GM12801 (cell line): ENCODE measurements around the gene PPFIA3.

Experiments used
- TF ChIP-seq, protein P1 (sequence below): IDR thresholded peaks from one replicate; pipeline ENCODE4 v1.5.1; 2011; ENCODE audit warnings: control low read depth; ENCODE audit not compliant: insufficient read length; ENCODE audit errors: extremely low read depth

Gene PPFIA3

DNA sequence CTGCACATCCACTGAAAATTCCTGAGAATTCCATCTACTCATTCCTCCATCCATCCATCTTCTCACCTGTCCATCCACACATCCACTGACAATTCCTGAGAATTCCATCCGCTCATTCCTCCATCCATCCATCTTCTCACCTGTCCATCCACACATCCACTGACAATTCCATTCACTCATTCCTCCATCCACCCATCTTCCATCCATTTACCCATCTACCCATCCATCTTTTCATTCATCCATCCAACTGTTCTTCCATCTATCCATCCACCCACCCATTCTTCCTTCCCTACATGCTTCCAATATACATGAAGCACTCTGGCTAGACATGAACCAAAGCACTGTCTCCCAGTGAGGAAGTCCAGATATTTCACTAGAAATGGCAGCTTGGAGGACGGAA lies 53.9 kb downstream of the PPFIA3 start:
- TF ChIP-seq, protein P1, sequence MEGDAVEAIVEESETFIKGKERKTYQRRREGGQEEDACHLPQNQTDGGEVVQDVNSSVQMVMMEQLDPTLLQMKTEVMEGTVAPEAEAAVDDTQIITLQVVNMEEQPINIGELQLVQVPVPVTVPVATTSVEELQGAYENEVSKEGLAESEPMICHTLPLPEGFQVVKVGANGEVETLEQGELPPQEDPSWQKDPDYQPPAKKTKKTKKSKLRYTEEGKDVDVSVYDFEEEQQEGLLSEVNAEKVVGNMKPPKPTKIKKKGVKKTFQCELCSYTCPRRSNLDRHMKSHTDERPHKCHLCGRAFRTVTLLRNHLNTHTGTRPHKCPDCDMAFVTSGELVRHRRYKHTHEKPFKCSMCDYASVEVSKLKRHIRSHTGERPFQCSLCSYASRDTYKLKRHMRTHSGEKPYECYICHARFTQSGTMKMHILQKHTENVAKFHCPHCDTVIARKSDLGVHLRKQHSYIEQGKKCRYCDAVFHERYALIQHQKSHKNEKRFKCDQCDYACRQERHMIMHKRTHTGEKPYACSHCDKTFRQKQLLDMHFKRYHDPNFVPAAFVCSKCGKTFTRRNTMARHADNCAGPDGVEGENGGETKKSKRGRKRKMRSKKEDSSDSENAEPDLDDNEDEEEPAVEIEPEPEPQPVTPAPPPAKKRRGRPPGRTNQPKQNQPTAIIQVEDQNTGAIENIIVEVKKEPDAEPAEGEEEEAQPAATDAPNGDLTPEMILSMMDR = no peak

DNA sequence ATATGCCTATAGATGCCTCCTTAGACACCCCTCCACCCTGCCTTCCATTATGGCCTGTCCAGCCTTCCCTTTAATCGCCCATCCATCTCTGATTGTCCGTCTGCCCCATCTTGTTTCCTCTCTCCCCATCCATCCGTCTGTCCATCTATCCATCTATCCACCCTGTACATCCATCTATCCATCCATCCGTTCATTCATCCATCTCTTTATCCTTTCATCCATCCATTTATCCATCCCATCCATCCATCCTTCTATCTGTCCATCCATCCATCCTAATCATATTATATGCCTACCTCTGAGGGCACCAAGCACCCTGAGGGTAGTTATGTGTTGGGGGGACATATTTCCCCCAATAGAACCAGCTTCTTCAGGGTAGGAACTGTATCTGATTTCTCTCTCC lies 61.3 kb downstream of the PPFIA3 start:
- TF ChIP-seq, protein P1 = no peak

DNA sequence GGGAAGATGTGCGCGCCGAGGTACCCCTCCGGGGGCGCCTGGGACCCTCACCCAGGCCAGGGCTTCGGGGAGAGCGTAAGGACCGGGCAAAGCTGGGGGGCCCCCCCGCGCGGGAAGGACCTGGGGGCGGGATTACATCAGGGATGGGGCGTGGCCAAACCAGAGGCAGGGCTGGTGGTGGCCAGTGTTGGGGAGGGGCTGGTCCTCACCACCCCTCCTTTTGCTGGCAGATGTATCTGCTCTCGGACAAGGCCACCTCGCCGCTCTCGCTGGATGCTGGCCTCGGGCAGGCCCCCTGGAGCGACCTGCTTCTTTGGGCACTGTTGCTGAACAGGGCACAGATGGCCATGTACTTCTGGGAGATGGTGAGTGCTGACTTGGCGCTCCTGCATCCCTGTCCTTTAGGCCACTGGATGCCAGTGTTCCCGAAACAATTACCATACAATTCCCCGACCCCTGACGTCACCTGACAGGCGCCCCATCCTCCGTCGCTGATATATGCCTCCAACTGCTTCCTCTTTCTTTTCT lies 63.6 kb downstream of the PPFIA3 start:
- TF ChIP-seq, protein P1 = no peak

DNA sequence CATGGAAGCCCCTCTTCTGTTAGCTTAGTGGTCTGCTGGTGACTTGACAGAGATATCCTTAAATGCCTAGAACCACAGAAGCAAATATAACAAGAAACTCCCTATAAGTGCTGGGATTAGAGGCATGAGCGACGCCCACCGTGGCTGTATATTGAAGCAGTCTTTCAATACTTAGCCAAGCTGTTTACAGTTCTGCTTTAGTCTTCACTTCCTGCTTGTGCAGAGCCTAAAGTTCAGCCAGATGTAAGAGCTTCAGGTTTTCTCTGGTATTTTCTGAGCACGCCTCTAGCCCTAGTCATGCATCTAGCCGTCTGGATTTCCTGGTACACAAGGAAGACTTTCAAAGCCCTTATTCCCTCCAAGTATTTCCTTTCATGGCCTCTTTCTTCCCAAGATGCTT lies 66.8 kb downstream of the PPFIA3 start:
- TF ChIP-seq, protein P1 = no peak

GRCh38 chr19:49188626-49189200 lies 69.4 kb downstream of the PPFIA3 start:
- TF ChIP-seq, protein P1 = no peak

GRCh38 chr19:49189259-49189658 lies 69.9 kb downstream of the PPFIA3 start:
- TF ChIP-seq, protein P1 = no peak

- TF ChIP-seq, protein P1 = no peak
These were observed 71.4 kb downstream of the PPFIA3 start for GRCh38 chr19:49190781-49191180.
